Measurements from ENCODE around the gene ADAMTS16.

GRCh38 chr5:5199495-5199894, 59.4 kb downstream of the ADAMTS16 start:
- TF ChIP-seq, protein P1, sequence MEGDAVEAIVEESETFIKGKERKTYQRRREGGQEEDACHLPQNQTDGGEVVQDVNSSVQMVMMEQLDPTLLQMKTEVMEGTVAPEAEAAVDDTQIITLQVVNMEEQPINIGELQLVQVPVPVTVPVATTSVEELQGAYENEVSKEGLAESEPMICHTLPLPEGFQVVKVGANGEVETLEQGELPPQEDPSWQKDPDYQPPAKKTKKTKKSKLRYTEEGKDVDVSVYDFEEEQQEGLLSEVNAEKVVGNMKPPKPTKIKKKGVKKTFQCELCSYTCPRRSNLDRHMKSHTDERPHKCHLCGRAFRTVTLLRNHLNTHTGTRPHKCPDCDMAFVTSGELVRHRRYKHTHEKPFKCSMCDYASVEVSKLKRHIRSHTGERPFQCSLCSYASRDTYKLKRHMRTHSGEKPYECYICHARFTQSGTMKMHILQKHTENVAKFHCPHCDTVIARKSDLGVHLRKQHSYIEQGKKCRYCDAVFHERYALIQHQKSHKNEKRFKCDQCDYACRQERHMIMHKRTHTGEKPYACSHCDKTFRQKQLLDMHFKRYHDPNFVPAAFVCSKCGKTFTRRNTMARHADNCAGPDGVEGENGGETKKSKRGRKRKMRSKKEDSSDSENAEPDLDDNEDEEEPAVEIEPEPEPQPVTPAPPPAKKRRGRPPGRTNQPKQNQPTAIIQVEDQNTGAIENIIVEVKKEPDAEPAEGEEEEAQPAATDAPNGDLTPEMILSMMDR (IDR thresholded peaks at IDR 0.05; ENCODE audit: low read length), result no peak
- no peak for TF ChIP-seq EZH2 (IDR thresholded peaks at IDR 0.05; ENCODE audit: borderline replicate concordance, low read length)
